ENCODE results near the gene RNF223.

RNF223 gene

DNA sequence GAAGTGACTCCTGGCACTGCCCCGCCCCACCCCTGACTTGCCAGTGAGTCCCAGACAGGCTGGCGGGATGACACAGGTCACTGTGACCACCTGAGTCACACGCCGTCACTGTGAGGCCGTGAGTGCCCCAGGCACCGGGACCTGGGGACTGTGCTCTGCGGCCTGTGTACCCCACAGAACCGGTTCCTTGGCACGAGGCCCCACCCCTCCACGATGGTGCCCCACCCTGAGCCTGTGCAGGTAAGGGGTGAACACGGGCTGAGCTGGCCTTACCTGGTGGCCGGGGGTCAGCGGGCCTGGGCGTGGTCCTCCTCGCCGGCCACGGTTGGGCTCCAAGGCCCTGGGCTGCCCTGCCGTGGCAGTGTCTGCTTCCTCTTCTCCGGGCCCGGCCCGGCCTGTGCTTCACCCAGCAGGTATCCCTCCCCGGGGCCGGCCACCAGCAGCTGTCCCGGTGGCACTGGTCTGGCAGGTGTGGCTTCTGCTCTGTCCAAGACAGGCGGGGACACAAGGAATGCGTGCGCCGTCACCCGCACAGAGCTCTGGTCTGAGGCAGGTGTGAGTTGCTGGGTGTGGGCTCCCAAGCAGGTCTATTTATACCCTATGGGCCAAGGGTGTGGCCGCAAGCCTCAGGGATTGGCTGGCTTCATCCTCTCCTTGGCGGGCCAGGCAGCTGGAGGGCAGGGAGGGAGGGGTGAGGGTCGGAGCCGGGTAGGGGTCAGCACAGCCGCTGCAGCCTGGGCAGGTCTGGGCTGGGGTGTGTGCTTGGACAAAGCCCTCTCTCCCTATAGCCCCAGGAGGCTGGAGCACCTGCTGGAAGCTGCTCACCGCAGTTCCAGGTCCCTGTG is at the start of gene RNF223:
TSS of gene RNF223 (minus strand) at position 564 of the 845 bp plus-strand sequence. CDS start 1,740 bp downstream, outside the sequence.
- no peak for DNase-seq

DNA sequence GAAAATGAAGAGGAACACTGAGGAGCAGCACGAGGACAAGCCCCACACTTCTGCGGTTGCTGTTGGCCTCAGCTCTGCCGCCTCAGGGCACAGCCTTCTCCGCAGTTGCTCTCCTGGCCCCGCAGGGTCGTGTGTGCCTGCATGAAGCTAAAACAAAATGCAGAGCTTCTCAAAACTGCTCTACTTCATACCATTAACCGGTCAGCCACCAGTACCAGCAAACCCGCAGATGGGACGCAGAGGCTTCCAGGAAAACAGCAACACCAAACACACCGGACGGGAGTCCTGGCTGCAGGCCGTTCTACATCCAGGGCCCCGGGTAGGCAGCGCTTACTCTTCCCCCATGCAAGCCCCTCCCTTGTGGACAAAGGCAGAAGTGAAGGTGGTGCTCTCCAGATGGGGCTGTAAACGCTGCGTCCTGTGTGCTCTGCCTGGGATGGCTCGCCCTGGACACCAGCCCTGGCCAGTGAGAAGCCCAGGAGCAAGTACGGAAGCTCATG is 48.9 kb upstream of the RNF223 start:
- no peak for DNase-seq

DNA sequence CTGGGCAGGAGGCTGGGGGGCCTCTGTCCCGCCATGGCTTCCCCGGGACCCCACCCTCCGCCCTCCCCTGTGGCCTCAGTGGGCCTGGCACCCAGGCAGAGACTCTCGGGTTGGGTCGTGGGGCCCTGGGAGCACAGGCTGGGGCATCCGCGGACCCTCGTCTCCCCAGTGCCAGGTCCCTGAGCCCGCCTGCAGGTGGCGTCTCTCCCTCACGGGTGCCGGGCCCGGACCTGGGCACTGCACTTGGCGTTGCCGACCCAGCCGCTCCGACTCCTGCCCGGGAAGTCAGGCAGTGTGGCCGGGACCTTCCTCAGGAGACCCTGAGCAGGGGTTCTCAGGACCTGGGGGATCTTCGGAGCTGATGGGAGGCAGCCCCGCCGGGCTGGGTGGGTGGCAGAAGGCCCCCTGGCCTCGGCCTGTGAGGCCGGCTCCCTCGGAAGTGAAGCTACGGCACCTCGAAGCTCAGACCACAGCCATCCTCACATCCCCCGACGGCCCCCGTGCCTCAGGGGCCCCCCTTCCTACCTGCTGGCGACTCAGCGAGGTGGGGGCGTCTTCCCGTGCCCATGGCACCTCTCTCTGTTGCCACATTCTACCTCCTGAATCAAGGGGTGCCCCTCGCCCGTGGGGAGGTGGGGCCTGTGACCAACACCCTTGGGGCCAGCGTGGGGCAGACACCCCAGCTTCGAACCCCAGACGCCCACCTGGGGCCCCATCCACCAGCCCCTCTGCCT is 48.1 kb upstream of the RNF223 start:
- peak; percentile 88 for DNase-seq

DNA sequence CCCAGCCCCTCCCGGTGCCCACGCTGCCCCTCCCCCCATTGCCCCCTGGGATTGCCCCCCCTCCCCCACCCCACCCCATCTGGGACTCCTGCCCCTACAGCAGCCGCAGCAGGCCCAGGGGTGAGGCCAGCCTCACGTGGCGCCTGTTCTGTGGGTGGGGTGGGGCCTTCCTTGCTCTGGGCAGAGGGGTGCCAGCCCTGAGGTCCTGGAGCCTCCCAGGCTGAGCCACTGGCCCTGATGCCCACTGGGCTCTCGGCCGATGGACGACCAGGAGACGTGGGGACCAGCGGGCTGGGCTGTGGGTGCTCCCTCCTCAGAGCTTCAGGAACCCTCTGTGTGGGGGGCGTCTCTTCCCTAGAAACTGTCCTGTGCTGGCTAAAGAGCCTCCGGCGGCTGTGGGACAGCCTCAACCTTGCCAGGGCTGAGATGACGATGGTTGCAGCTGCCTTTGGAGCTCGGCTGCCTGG is 47.5 kb upstream of the RNF223 start:
- DNase-seq: no peak

DNA sequence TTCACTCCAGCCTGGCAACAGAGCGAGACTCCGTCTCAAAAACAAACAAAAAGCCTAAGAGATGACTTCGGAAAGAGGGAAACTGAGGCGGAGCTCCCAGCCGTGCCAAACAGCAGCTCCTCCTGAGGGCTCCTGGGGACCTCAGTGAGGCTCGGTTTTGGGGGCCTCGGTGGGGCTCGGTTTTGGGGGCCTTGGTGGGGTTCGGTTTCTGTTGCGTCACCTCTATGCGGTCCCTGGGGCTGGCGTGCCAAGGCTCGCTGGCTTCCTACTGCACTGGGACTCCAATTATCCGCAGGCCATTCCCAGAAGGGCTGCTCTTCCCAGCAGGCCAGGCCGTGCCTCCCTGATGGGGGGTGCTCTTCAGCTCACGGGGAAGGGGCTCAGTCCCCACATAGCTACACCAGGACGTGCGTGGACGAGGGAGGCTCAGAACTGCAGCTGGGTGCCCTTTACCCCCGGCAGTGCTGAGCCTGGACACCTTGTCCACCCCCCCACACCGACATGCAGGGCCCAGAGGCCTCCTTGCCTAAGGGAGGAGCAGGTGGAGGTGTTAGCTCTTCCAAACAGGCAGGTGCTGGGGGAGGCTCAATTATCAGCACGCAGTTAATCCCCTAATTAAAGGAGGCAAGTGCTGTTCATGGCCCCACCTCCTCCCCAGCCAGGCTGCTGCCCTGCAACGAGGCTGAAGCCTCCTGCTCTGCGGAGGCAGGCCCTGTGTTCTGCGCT is 46.9 kb upstream of the RNF223 start:
- DNase-seq: peak; percentile 13

DNA sequence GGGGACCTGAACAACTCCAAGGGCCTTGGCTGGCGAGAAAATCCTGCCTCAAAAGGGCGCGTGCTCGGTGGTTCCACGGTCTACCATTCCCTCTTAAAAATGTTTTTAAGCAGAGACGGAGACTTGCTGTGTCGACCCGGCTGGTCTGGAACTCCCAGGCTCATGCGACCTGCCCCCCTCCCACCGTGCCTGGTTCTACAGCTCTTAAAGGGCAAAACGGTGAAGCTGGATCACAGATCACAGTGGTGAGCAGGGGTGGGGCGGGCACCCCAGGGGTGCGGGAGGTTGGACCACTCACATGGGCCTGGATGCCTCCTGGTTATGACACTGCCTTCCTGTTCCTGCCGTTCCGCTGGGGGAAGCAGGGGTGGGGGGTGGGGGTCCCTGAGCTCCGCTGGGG is 46.0 kb upstream of the RNF223 start:
- DNase-seq: peak; percentile 14

DNA sequence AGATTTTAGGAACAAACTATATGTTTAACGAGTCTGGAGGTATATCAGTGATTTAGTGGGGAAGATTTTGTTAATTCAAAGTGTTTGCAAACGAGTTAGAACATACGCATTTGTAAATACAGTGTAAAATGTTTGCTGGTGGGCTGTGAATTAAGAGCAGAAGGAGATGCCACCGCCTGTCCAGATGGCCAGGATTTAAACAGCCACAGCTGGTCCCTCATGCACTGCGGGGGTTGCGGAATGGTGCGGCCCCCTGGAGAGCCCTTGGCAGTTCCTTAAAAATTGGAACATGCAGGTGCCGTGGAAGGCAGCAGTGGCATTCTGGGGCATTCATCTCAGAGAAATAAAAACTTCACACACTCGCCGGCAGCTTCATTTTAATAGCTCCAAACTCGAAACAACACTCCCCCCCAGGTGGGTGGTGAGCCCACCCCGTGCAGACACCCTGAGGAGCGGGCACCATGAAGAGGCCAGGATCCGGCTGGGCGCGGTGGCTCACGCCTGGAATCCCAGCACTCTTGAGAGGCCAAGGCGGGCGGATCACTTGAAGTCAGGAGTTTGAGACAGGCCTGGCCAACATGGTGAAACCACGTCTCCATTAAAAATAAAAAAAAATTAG is 45.3 kb upstream of the RNF223 start:
- no peak for DNase-seq

DNA sequence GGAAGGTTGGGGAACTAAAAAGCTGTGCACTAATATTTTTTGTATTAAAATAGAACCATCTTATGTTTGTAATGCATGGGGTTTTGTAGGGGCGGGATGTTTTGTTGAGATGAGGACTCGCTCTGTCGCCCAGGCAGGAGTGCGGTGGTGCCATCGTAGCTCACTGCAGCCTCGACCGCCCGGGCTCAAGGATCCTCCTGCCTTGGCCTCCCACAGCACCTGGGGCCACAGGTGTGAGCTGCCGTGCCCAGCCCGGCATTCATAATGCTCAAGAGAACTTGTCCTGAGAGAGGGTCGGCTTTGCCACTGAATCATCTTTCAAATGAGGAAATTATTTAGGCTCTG is 44.7 kb upstream of the RNF223 start:
- DNase-seq: peak; percentile 12

DNA sequence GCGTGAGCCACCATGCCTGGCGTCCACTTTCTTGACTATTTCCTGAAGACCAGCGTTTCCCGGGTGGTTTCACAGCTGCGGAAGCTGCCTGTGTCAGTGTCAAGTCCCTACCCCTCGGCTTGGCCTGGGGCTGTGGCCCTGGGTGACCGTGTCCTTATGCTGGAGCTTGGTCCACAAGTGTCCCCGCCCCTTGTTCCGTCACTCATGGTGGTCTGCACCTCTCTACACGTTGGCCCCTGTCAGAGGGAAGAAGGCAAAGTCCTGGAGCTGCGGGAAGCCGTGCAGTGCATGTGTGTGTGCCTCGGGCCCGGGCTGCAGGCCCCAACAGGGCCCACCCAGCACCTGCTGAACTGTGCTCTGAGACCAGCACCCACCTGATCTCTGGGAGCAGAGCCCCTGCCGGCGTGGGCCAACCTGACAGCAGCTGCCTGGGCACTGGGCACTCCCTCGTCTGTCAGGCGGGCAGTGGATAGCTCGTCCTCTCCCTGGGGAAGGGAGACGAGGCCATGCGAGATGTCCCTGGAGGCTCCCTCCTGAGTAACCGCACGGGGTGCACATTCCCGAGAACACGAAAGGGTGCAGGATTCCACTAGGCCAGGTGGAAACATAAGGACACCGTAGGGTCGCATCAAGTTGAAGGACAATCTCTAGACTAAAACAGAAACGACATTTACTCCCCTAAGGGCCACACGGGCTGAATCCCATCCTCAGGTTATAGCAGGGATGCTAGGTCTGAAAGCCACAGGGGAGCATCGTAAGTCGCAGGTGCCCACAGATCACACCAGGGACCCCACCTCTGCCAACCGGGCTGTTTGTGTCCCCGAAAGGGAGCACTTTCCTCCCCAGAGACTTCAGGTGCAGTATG is 44.1 kb upstream of the RNF223 start:
- no peak for DNase-seq

DNA sequence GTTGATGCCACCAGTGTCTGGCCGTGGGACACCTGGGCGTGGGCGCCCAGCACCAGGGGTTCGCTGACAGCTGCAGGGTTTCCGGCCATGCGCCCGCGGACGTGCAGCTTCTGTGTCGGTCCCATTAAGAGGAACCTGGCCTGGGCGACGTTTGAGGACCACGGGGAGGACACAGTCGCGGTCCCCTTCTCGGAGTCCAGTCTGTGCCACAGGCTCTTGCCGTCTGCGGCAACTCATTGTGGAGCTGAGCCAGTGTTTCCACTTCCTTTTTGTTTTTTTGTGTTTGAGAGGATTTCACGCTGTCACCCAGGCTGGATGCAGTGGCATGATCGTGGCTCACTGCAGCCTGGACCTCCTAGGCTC is 43.3 kb upstream of the RNF223 start:
- no peak for DNase-seq

DNA sequence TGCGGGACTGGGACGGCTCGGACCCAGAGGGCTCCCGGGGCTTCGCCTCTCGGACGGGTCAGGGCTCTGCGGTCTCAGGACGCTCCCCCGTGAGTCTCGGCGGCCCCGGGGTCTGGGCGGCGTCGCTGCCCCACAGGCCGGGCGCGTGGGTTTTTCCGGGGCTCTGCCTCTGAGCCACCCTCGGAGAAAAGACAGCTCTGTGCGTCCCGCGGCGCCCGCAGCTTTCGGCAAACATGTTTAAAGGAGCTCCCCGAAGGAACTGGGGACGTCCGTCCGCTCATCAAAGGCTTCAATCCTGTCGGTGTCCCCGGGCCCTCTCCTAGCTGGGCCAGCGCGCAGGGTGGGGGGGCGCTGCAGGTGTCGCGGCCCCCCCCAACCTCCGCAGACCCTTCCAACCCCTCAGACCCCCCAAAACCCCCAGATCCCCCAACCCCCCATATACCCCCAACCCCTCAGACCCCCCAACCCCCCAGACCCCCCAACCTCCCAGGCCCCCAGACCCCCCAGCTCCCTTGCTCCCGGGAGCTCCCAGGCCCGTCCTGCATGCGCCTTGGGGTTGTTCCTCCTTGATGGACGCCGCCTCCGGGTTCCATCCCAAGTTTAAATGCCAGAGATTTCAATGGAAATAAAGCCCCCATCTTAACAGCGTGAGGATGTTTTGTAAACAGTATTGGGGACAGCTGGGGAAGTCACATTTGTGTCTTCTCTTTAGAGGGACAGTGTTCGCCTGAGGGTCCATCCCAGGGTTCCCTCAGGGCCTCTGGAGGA is 42.8 kb upstream of the RNF223 start:
- DNase-seq: peak; percentile 47

DNA sequence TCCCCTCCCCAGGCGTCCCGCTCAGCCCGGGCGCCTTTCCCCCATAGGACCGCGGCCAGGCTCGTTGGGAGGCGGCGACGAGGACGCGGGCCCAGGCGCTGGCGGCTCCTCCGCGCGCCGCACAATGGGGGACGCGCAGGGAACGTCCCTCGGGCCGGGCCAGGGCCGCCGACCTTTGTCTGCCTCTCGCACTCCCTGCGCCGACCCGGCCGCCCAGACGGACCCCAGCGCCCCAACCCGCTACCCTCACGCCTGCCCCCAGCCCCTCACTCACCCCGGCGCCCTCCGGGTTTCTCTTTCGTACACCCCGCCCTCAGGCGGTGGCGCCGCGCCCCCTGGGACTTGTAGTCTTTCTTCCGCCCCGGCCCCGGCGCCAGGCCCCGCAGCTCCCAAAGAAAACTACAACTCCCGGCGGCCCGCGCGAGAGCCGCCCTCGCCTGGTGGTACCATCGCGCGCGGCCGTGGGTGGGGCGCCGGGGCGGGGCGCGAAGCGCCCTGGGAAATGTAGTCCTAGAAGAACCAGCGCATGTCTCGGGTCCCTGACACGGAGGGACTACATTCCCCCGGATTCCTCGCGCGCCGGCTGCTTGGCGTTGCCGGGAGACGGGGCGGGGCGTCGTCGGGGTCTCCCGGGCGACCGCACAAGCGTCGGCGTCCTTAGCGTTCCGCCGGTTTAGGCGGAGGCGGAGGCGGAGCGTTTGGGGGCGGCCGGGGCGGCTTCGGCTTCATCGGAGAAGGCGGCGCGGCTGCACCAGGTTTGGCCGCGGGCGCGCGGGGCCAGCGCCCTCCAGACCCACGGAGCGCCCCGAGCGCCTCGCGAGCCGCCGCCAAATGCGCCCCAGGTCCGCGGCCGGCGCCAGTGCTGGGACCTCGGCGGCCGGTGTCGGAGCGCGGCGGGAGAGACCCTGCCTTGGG is 41.9 kb upstream of the RNF223 start, which contains the start of gene C1orf159:
TSS of gene C1orf159 (minus strand) at position 304 of the 915 bp plus-strand sequence. CDS start 24,546 bp downstream, outside the sequence.
- peak; percentile 99 for DNase-seq

DNA sequence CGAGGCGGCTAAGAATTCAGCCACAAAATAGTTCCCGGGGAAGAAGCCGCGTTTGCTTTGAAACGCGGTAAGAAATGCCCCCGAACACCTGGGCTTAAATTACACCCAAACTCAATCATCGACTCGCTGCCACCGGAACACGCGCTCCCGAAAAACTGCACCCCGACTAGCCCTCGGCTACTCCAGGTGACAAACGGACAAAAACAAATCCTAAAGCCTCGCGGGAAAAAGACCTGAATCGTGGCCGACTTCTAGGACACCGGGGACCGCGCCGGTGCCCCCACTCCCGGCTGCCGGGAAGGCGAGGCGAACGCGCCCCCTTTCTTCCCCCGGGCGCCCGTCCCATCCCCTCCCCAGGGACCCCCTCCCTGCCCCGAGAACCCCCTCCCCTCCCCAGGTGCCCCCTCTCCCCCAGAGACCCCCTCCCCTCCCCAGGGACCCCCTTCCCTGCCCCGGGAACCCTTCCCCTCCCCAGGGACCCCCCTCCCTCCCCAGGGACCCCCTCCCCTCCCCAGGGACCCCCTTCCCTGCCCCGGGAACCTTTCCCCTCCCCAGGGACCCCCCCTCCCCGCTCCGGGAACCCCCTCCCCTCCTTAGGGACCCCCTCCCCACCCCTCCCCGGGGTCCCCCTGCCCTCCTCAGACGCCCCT is 41.2 kb upstream of the RNF223 start:
- DNase-seq: peak; percentile 18

DNA sequence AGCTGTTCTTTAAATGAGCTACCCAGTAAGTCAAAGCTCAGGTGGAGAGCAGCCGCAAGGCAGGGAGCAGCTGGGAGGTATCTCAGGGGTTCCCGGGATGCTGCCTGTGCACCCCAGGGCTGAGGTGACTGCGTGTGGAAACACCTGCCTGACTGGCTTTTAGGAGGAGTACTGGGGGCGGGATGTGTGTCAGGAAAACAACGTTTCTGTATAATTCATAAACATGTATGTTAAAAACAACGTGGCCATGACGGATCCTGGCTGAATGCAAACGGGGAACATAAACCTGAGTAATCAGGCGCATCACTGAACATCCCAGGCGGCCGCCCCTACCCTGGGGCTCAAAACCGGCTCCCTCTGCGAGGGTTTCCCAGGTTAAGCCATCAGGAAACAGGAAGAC is 40.3 kb upstream of the RNF223 start:
- peak; percentile 14 for DNase-seq

DNA sequence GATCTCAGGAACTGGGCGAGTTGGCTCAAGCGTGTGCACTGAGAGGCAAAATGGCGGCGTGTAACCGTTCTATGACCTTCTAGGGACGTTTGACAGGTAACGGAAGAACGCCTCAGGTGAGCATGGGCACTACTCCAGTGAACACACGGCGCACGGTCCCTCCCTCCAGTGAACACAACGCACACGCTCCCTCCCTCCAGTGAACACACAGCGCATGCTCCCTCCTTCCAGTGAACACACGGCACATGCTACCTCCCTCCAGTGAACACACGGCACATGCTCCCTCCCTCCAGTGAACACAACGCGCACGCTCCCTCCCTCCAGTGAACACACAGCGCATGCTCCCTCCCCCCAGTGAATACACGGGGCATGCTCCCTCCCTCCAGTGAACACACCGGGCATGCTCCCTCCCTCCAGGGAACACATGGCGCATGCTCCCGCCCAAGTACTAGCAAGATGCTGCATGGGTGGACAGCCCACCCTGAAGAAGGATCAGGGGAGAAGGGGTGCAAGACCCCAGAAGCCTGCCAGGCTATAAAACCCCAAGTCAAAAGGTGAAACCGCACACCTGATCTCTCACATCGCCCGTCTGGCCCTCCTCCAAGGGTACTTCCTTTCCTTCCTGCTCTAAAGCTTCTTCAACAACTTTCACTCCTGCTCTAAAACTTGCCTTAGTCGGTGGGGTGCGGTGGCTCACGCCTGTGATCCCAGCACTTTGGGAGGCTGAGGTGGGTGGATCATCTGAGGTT is 38.3 kb upstream of the RNF223 start:
- DNase-seq: peak; percentile 8

DNA sequence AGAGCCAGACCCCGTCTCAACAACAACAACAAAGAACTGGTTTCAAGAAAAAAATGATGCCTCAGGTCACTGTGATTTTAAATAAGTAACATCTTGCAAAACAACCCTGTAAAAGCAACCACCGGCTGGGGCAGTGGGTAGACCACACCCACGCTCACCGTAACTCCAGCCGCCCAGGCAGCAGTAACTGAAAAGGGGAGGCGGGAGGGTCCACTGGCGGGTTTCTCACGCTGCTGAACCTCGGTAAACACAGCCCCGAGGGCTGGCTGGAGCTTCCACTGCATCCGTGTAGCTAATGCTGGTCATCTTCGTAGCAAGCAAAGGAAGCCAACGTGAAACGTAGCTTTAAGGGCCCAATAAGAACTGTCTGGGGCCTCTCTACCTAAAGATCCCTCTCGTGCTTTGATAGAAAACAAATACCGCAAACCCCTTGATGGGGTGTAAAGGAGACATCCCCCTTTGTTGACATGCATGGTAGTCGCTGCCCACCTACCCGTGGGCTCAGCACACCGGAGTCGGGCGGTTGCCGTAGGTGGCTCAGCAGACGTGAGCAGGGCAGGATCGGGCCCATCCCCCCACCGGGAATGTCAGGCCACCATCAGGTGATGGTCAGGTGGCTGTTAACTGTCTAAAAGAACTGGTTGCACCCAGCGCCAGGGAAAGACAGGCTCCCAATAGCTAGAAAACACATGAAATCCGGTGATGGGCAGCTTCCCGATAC is 37.6 kb upstream of the RNF223 start:
- peak; percentile 13 for DNase-seq

DNA sequence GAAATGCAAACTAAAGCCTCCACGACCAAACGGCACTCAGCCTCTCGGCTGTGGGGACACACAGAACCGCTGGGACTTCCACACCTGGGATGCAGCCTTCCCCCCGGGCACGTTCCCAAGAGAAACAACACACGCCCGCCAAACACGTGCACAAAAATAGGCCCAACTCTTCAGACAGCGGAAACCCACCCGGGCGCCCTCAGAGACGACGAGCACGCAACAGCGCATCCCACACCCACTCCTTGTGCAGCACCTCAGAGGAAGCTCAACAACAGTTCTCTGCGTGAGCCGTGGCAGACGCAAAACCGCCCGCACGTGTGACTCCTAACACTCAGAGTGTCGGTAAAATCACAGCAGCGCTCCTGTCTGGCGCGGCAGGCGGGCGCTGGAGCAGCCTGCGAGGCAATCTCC is 36.5 kb upstream of the RNF223 start:
- DNase-seq: peak; percentile 14

DNA sequence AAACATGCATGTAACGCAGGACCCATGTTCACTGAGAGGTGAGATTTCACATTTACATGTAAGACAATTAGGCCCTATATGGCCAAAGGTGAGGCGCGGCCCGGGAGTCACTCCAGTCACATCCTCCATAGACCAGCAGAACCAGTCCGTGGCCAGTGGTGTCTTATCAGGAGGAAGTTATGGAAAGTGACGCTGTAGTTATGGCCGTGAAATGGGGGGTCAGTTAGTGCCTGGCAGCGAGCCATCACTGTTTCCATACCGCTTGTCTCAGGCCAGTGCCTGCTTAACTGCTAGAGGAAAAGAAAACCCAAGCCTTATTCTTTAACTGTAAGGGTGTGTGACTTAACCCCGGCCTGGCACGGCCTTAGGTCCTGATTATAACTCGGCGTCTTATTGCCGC is 35.6 kb upstream of the RNF223 start:
- peak; percentile 11 for DNase-seq
